Naive thymus-derived CD8-positive, alpha-beta T cell (primary cell): ENCODE measurements around the gene ZNF654. TPM values are rescaled to one million over a fixed set of nuclear protein-coding genes. Genes with fewer than 3 reads are reported as not detected.
"Not testable (repeated sequence)": the region's sequence is repeated elsewhere in the genome, so short reads cannot be mapped to it uniquely, and the experiment has no call there.

Source experiments
- ATAC-seq, 2 donors: fragments of 150-1000 bp; cut with Tn5 transposase in 1 of 2; sonication (Bioruptor Pico), chemical (Tn5 transposase) in 1 of 2; 1 replicate in 1 of 2; 2 replicates in 1 of 2; pipeline ENCODE4 v1.10.0; 2021; ENCODE audit warnings: mild to moderate bottlenecking in 2 of 2, moderate library complexity in 2 of 2
- POLR2A ChIA-PET: fragments of 350-600 bp; sonication (Branson Sonifier 250); formaldehyde crosslinking; loops from one replicate; lab custom pipeline; 2021; ENCODE audit warnings: antibody characterized with exemption; lab: Charles Lee
- DNase-seq, 10 donors: peaks; one replicate each; pipeline versions ENCODE4 v3.0.0 to v3.0.0-alpha.2; 2020 to 2022
- H3K27ac Mint-ChIP-seq, 10 donors: one replicate each; pipeline ENCODE4 v1.8.0; 2020 to 2022; ENCODE audit warnings: mild to moderate bottlenecking in 10 of 10, mixed read lengths in 10 of 10, moderate library complexity in 4 of 10, inconsistent platforms in 1 of 10
- H3K27me3 Mint-ChIP-seq, 5 donors: one replicate each; pipeline ENCODE4 v1.8.0; 2021 to 2022; ENCODE audit warnings: mixed read lengths in 5 of 5
- H3K36me3 Mint-ChIP-seq, 3 donors: one replicate each; pipeline ENCODE4 v1.8.0; 2020 to 2022; ENCODE audit warnings: mixed read lengths in 3 of 3, mild to moderate bottlenecking in 2 of 3, inconsistent platforms in 1 of 3
- H3K4me1 Mint-ChIP-seq, 4 donors: one replicate each; pipeline ENCODE4 v1.8.0; 2021 to 2022; ENCODE audit warnings: mixed read lengths in 4 of 4
- H3K4me3 Mint-ChIP-seq, 10 donors: one replicate each; pipeline ENCODE4 v1.8.0; 2020 to 2022; ENCODE audit warnings: mild to moderate bottlenecking in 10 of 10, mixed read lengths in 10 of 10, moderate library complexity in 6 of 10, inconsistent platforms in 1 of 10
- H3K9me3 Mint-ChIP-seq, 9 donors: one replicate each; pipeline ENCODE4 v1.8.0; 2020 to 2022; ENCODE audit warnings: mixed read lengths in 9 of 9, mild to moderate bottlenecking in 3 of 9, inconsistent platforms in 1 of 9, moderate library complexity in 1 of 9
- polyA plus RNA-seq, 3 donors: library from polyadenylated mRNA; unstranded; fragments of 300-500 nt; fragmentation: Illumina TruSeq; gene quantifications; one replicate each; pipeline ENCODE4 v1.2.3, GENCODE V29; 2021
- total RNA-seq, 8 experiments: library from RNA in 2 of 8; stranded (reverse) in 2 of 8; gene quantifications; one replicate each; pipeline ENCODE4 v1.2.3 and lab custom pipeline; 2021 to 2026

The ZNF654 gene
- total and polyA plus RNA-seq, 5 experiments from 2014 or later: 11.1 to 24.7 (median 13.9) TPM

DNA sequence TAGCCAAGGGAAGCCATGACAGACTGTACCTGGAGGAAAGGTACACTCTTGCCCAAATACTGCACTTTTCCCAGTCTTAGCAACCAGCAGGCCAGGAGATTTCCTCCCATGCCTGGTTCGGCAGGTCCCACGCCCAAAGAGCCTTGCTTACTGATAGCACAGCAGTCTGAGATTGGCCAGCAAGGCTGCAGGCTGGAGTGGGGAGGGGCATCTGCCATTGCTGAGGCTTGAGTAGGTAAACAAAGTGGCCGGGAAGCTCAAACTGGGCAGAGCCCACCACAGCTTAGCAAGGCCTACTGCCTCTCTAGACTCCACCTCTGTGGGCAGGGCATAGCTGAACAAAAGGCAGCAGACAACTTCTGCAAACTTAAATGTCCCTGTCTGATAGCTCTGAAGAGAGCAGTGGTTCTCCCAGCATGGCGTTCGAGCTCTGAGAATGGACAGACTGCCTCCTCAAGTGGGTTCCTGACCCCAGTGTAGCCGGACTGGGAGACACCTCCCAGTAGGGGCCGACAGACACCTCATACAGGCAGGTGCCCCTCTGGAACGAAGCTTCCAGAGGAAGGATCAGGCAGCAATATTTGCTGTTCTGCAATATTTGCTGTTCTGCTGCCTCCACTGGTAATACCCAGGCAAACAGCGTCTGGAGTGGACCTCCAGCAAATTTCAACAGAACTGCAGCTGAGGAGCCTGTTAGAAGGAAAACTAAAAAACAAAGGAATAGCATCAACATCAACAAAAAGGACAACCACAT, 123.3 kb downstream of the ZNF654 start:
- ATAC-seq, H3K4me1 Mint-ChIP-seq, H3K27ac Mint-ChIP-seq, H3K27me3 Mint-ChIP-seq, DNase-seq, H3K4me3 Mint-ChIP-seq, POLR2A ChIA-PET: not testable (repeated sequence)
- peaks cover 2 to 46% (median 25%) of the 10 kb centered on the region in 9 donors for H3K9me3 Mint-ChIP-seq
- peaks cover 3 to 14% (median 10%) of the 10 kb centered on the region in 3 donors for H3K36me3 Mint-ChIP-seq

DNA sequence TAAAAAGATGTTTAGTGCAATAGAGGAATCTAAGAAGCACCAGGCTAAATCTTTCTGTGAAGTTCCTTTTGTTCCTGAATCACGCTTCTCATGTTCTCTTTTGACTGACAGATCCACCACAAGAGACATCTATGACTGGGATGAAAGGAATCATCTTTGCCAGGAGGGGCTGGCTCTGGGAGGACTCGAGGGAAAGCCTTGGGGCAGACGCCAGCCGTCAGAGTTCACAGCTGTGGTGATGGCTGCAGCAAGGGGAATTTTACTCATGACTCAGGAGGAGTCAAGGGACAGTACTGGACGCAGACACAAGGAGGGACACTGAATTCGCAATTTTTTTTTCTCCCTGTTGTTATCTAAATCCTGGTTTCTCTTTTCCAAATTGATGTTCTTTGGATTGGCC, 129.4 kb downstream of the ZNF654 start:
- peaks cover 0 to 6% (median under 1%) of the 10 kb centered on the region in 5 donors for H3K27me3 Mint-ChIP-seq
- H3K27ac Mint-ChIP-seq: no peak overlapping the region
- H3K4me1 Mint-ChIP-seq: peaks cover 0 to 2% (median 0%) of the 10 kb centered on the region in 4 donors

DNA sequence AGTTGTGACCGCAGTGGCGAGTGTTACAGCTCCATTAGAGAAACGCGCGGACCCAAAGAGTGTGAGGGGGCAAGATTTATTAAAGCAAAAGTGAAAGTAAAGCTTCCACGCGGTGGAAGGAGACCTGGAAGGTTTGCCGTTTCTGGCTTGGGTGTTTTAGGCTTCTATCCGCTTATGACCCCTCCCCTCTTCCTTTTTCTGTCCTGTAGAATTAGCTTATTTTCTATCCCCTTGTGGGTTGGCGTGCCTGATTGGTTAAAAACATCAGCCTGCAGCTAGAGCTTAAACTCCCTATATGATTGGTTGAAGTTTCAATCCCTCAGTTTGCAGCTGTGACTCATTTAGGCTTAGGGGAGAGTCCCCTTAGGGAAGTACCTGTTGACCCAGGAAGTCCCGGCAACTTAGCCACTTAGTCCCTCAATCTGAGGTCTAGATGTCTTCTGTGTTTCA, 130.3 kb downstream of the ZNF654 start:
- Mint-ChIP-seq H3K27ac (no peak overlapping the region), H3K4me3 (no peak overlapping the region), H3K9me3 (peaks cover 4 to 40% (median 14%) of the 10 kb centered on the region in 9 donors)

More for the DNA sequence above, 129.4 kb downstream of the ZNF654 start:
- peaks cover 4 to 50% (median 17%) of the 10 kb centered on the region in 9 donors for H3K9me3 Mint-ChIP-seq
- H3K4me3 Mint-ChIP-seq: no peak overlapping the region
- POLR2A ChIA-PET: no interaction called here
- H3K36me3 Mint-ChIP-seq: peaks cover 2 to 9% (median 3%) of the 10 kb centered on the region in 3 donors
- ATAC-seq (no peak), DNase-seq (no peak)

DNA sequence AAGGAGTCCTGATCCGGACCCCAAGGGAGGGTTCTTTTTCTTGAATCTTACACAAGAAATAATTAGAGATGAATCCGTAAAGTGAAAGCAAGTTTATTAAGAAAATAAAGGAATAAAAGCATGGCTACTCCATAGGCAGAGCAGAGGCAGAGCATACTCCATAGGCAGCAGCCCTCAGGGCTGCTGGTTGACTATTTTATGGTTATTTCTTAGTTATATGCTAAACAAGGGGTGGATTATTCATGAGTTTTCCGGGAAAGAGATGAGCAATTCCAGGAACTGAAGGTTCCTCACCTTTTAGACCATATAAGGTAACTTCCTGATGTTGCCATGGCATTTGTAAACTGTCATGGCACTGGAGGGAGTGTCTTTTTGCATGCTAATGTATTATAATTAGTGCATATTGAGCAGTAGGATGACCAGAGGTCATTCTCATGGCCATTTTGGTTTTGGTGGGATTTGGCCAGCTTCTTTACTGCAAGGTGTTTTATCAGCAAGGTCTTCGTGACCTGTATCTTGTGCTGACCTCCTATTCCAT, 132.9 kb downstream of the ZNF654 start:
- POLR2A ChIA-PET: no interaction called here
- Mint-ChIP-seq H3K4me3 (no peak overlapping the region), H3K9me3 (peaks cover 0 to 15% (median 2%) of the 10 kb centered on the region in 9 donors), H3K27me3 (peaks cover 0 to 8% (median 3%) of the 10 kb centered on the region in 5 donors), H3K4me1 (peaks cover 0 to 2% (median 0%) of the 10 kb centered on the region in 4 donors), H3K36me3 (no peaks in the 10 kb centered on the region), H3K27ac (no peak overlapping the region)
- no peak for ATAC-seq
- no peak for DNase-seq

More for the DNA sequence above, 130.3 kb downstream of the ZNF654 start:
- peaks cover 2 to 7% (median 3%) of the 10 kb centered on the region in 3 donors for H3K36me3 Mint-ChIP-seq
- POLR2A ChIA-PET: no interaction called here
- peaks cover 0 to 2% (median 0%) of the 10 kb centered on the region in 4 donors for H3K4me1 Mint-ChIP-seq
- peaks cover 0 to 6% (median 0%) of the 10 kb centered on the region in 5 donors for H3K27me3 Mint-ChIP-seq
- DNase-seq: no peak
- ATAC-seq: no peak

DNA sequence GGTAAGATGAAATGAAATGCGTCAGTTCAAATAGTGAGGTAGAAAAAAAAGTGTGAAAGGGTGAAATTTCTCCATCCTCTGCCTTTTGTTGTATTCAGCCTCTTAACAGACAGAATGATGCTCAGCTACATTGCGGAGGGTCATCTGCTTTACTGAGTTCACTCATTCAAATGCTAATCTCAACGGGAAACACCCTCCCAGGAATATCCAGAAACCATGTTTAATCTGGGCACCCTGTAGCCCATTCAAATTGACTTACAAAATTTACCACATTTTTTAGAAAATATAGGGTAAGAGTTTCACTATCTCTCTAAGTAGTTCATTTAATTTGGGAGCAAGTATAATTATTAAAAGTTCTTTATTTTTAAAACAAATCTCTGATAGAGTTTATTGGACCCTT, 133.6 kb downstream of the ZNF654 start:
- Mint-ChIP-seq H3K27me3 (peaks cover 0 to 8% (median 3%) of the 10 kb centered on the region in 5 donors), H3K36me3 (no peaks in the 10 kb centered on the region), H3K4me3 (no peak overlapping the region), H3K27ac (no peak overlapping the region), H3K9me3 (peaks cover 0 to 11% (median 2%) of the 10 kb centered on the region in 9 donors), H3K4me1 (peaks cover 0 to 2% (median 0%) of the 10 kb centered on the region in 4 donors)
- no peak for ATAC-seq
- POLR2A ChIA-PET: no interaction called here
- no peak for DNase-seq

Other genes with a start within 250 kb of the ZNF654 start
- gene CGGBP1, start 250 bp upstream of the ZNF654 start, total RNA-seq: 100 to 1,000 TPM; 151 to 153 TPM
- gene CGGBP1, start 250 bp upstream of the ZNF654 start, polyA plus RNA-seq: 10 to 100 TPM; 85.8 to 97.2 (median 92.1) TPM
- gene C3orf38, start 90.7 kb downstream of the ZNF654 start, total RNA-seq: 10 to 100 TPM; 41.3 to 46.6 TPM
- gene C3orf38, start 90.7 kb downstream of the ZNF654 start, polyA plus RNA-seq: 10 to 100 TPM; 16.9 to 19.4 (median 17.8) TPM